WTC11 (cell line): Measurements from ENCODE around the gene RERG. TPM values are rescaled to one million over a fixed set of nuclear protein-coding genes. Genes with fewer than 3 reads are reported as not detected.

Experiments used
- ATAC-seq: fragments of 200-7000 bp; cut with Tn5 transposase; 2 replicates; pipeline ENCODE4 v1.10.0; 2021; ENCODE audit warnings: mild to moderate bottlenecking, moderate library complexity
- CTCF ChIA-PET: fragments of 300-600 bp; sonication (Branson Sonifier 250); formaldehyde crosslinking; loops from one replicate; lab custom pipeline; 2021; ENCODE audit warnings: antibody characterized with exemption; lab: Charles Lee
- POLR2A ChIA-PET: fragments of 350-600 bp; sonication (Branson Sonifier 250); formaldehyde crosslinking; loops from one replicate; lab custom pipeline; 2021; ENCODE audit warnings: antibody characterized with exemption; lab: Charles Lee
- DNase-seq: peaks from one replicate; pipeline ENCODE4 v3.0.0; 2021; ENCODE audit warnings: low spot score
- H3K27ac Mint-ChIP-seq: 2 replicates; pipeline ENCODE4 v1.8.0; 2021; ENCODE audit warnings: mixed read lengths
- H3K27me3 Mint-ChIP-seq: 2 replicates; pipeline ENCODE4 v1.8.0; 2021; ENCODE audit warnings: low read depth, mild to moderate bottlenecking, moderate library complexity, mixed read lengths
- H3K36me3 Mint-ChIP-seq: 2 replicates; pipeline ENCODE4 v1.8.0; 2021; ENCODE audit warnings: mixed read lengths
- H3K4me1 Mint-ChIP-seq: 2 replicates; pipeline ENCODE4 v1.8.0; 2022; ENCODE audit warnings: mixed read lengths
- H3K4me3 Mint-ChIP-seq: 2 replicates; pipeline ENCODE4 v1.8.0; 2021; ENCODE audit warnings: mild to moderate bottlenecking, moderate library complexity, mixed read lengths
- H3K9me3 Mint-ChIP-seq: 2 replicates; pipeline ENCODE4 v1.8.0; 2021; ENCODE audit warnings: mixed read lengths
- CREM ChIP-seq: sonication (generic); formaldehyde crosslinking; IDR thresholded peaks from 2 replicates; pipeline ENCODE4 v1.8.1; 2022; ENCODE audit warnings: mild to moderate bottlenecking, missing genetic modification reagents, moderate library complexity
- CTCF ChIP-seq: fragments of 200-600 bp; IDR thresholded peaks from 2 replicates; pipeline ENCODE4 v1.8.0; 2022; ENCODE audit warnings: antibody characterized with exemption
- ERG ChIP-seq: fragments of 250-450 bp; sonication (Bioruptor Pico); IDR thresholded peaks from 2 replicates; pipeline ENCODE4 v1.8.0; 2021; ENCODE audit warnings: mild to moderate bottlenecking
- IRF2 ChIP-seq: sonication (generic); formaldehyde crosslinking; IDR thresholded peaks from 2 replicates; pipeline ENCODE4 v1.8.0; 2022; ENCODE audit warnings: low read depth, missing genetic modification reagents, borderline replicate concordance
- PRRX2 ChIP-seq: fragments of 250-450 bp; sonication (Bioruptor Pico); IDR thresholded peaks from 2 replicates; pipeline ENCODE4 v1.8.0; 2021; ENCODE audit warnings: mild to moderate bottlenecking
- TEAD4 ChIP-seq: sonication (generic); formaldehyde crosslinking; IDR thresholded peaks from 2 replicates; pipeline ENCODE4 v1.8.0; 2022; ENCODE audit warnings: mild to moderate bottlenecking, missing genetic modification reagents
- ZNF263 ChIP-seq: sonication (generic); formaldehyde crosslinking; IDR thresholded peaks from 2 replicates; pipeline ENCODE4 v1.8.1; 2022; ENCODE audit warnings: low read depth, mild to moderate bottlenecking, moderate library complexity, missing genetic modification reagents
- ZNF425 ChIP-seq: fragments of 250-450 bp; sonication (Bioruptor Pico); conservative IDR thresholded peaks from 2 replicates; pipeline ENCODE4 v1.9.0; 2021; ENCODE audit warnings: mild to moderate bottlenecking
- ZSCAN18 ChIP-seq: fragments of 250-450 bp; sonication (Bioruptor Pico); IDR thresholded peaks from 2 replicates; pipeline ENCODE4 v2.1.2; 2022; ENCODE audit warnings: mild to moderate bottlenecking, moderate library complexity
- total RNA-seq: library from RNA; stranded (reverse); gene quantifications from 3 replicates; pipeline ENCODE4 v1.2.3, GENCODE V29; 2021
- TF ChIP-seq, protein P1 (sequence below): fragments of 250-450 bp; sonication (Bioruptor Pico); IDR thresholded peaks from 2 replicates; pipeline ENCODE4 v1.9.0; 2021; ENCODE audit warnings: mild to moderate bottlenecking, borderline replicate concordance
- TF ChIP-seq, protein P2 (sequence below): sonication (generic); formaldehyde crosslinking; IDR thresholded peaks from 2 replicates; pipeline ENCODE4 v1.8.0; 2022; ENCODE audit warnings: missing genetic modification reagents

Gene RERG
- total RNA-seq, 1 experiment from 2014 or later: 0.28 TPM

DNA sequence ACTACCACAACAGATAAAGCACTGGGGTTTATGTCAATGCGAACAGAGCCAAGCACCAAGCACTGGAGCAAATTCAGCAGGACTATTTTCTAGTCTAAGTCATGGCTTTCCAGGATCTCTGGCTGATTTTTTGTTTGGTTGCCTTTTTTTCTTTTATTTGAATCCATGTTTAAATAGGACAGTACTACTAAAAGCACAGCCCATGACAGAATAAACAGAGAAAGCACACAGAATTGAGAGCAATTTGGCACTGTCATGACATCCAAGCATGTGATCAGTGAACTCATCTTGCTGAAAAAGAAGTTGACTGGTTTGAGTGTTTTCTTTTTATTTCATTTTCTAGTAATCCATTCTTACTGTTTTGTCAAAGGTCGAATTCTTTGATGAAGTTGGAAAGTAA lies 23.1 kb upstream of the RERG start:
- CTCF ChIA-PET: no interaction called here
- Mint-ChIP-seq H3K27me3 (no peaks in the 10 kb centered on the region), H3K9me3 (peaks cover 17% of the 10 kb centered on the region), H3K4me1 (no peaks in the 10 kb centered on the region), H3K4me3 (no peak overlapping the region), H3K36me3 (no peaks in the 10 kb centered on the region), H3K27ac (no peak overlapping the region)
- POLR2A ChIA-PET: no interaction called here
- TF ChIP-seq ZSCAN18 (CRISPR knock-in tag) (no peak), TEAD4 (CRISPR knock-in tag) (no peak), ZNF263 (CRISPR knock-in tag) (no peak), IRF2 (CRISPR knock-in tag) (no peak), ERG (CRISPR knock-in tag) (no peak), CREM (no peak), PRRX2 (no peak), ZNF425 (CRISPR knock-in tag) (no peak), CTCF (no peak)
- TF ChIP-seq, protein P1, sequence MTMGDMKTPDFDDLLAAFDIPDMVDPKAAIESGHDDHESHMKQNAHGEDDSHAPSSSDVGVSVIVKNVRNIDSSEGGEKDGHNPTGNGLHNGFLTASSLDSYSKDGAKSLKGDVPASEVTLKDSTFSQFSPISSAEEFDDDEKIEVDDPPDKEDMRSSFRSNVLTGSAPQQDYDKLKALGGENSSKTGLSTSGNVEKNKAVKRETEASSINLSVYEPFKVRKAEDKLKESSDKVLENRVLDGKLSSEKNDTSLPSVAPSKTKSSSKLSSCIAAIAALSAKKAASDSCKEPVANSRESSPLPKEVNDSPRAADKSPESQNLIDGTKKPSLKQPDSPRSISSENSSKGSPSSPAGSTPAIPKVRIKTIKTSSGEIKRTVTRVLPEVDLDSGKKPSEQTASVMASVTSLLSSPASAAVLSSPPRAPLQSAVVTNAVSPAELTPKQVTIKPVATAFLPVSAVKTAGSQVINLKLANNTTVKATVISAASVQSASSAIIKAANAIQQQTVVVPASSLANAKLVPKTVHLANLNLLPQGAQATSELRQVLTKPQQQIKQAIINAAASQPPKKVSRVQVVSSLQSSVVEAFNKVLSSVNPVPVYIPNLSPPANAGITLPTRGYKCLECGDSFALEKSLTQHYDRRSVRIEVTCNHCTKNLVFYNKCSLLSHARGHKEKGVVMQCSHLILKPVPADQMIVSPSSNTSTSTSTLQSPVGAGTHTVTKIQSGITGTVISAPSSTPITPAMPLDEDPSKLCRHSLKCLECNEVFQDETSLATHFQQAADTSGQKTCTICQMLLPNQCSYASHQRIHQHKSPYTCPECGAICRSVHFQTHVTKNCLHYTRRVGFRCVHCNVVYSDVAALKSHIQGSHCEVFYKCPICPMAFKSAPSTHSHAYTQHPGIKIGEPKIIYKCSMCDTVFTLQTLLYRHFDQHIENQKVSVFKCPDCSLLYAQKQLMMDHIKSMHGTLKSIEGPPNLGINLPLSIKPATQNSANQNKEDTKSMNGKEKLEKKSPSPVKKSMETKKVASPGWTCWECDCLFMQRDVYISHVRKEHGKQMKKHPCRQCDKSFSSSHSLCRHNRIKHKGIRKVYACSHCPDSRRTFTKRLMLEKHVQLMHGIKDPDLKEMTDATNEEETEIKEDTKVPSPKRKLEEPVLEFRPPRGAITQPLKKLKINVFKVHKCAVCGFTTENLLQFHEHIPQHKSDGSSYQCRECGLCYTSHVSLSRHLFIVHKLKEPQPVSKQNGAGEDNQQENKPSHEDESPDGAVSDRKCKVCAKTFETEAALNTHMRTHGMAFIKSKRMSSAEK: no peak
- TF ChIP-seq, protein P2, sequence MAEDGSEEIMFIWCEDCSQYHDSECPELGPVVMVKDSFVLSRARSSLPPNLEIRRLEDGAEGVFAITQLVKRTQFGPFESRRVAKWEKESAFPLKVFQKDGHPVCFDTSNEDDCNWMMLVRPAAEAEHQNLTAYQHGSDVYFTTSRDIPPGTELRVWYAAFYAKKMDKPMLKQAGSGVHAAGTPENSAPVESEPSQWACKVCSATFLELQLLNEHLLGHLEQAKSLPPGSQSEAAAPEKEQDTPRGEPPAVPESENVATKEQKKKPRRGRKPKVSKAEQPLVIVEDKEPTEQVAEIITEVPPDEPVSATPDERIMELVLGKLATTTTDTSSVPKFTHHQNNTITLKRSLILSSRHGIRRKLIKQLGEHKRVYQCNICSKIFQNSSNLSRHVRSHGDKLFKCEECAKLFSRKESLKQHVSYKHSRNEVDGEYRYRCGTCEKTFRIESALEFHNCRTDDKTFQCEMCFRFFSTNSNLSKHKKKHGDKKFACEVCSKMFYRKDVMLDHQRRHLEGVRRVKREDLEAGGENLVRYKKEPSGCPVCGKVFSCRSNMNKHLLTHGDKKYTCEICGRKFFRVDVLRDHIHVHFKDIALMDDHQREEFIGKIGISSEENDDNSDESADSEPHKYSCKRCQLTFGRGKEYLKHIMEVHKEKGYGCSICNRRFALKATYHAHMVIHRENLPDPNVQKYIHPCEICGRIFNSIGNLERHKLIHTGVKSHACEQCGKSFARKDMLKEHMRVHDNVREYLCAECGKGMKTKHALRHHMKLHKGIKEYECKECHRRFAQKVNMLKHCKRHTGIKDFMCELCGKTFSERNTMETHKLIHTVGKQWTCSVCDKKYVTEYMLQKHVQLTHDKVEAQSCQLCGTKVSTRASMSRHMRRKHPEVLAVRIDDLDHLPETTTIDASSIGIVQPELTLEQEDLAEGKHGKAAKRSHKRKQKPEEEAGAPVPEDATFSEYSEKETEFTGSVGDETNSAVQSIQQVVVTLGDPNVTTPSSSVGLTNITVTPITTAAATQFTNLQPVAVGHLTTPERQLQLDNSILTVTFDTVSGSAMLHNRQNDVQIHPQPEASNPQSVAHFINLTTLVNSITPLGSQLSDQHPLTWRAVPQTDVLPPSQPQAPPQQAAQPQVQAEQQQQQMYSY (CRISPR knock-in tag): no peak
- DNase-seq (no peak), ATAC-seq (no peak)
